ENCODE results near the gene APBA1. TPM values are rescaled to one million over a fixed set of nuclear protein-coding genes. Genes with fewer than 3 reads are reported as not detected.

APBA1 gene
- total RNA-seq, 1 donor from 2014 or later = 6.2 TPM

GRCh38 chr9:69673311-69673640, 1.1 kb upstream of the APBA1 start:
- Histone ChIP-seq H3K9me3 (no peaks in the 10 kb centered on the region), H3K36me3 (no peaks in the 10 kb centered on the region), H3K4me1 (peaks cover 5% of the 10 kb centered on the region), H3K27me3 (no peaks in the 10 kb centered on the region), H3K4me3 (peak overlapping the region; percentile 81), H3K27ac (peak overlapping the region; percentile 49)
- intact Hi-C loops (cut with DNase I) = no loop called here
- ATAC-seq (no peak), DNase-seq (no peak)
- no peak for TF ChIP-seq CTCF (IDR thresholded peaks at IDR 0.05)

GRCh38 chr9:69672596-69673310, 582 bp upstream of the APBA1 start:
- DNase-seq = peak; percentile 92
- intact Hi-C loops (cut with DNase I) = no loop called here

GRCh38 chr9:69671311-69671878, 776 bp downstream of the APBA1 start:
- intact Hi-C loops (cut with DNase I) = no loop called here
- no peak for TF ChIP-seq CTCF (IDR thresholded peaks at IDR 0.05)
- H3K9me3 ChIP-seq = no peaks in the 10 kb centered on the region
- peak; percentile 34 for ATAC-seq
- peak overlapping the region; percentile 81 for H3K4me3 ChIP-seq
- H3K4me1 ChIP-seq = peaks cover 5% of the 10 kb centered on the region
- no peak overlapping the region for H3K27ac ChIP-seq
- H3K27me3 ChIP-seq = no peaks in the 10 kb centered on the region
- no peak for DNase-seq
- no peaks in the 10 kb centered on the region for H3K36me3 ChIP-seq

More at GRCh38 chr9:69672596-69673310, 582 bp upstream of the APBA1 start:
- Histone ChIP-seq H3K27me3 (no peaks in the 10 kb centered on the region), H3K36me3 (no peaks in the 10 kb centered on the region), H3K27ac (peak overlapping the region; percentile 49), H3K4me3 (peak overlapping the region; percentile 81), H3K9me3 (no peaks in the 10 kb centered on the region), H3K4me1 (peaks cover 5% of the 10 kb centered on the region)
- peak; percentile 93 for ATAC-seq
- peak; percentile 86 for TF ChIP-seq CTCF (IDR thresholded peaks at IDR 0.05)

GRCh38 chr9:69667306-69667705, 4.9 kb downstream of the APBA1 start:
- ATAC-seq (no peak), DNase-seq (no peak)
- intact Hi-C loops (cut with DNase I) = no loop called here
- Histone ChIP-seq H3K4me1 (peaks cover 5% of the 10 kb centered on the region), H3K27ac (no peak overlapping the region), H3K9me3 (no peaks in the 10 kb centered on the region), H3K4me3 (no peak overlapping the region), H3K36me3 (no peaks in the 10 kb centered on the region), H3K27me3 (no peaks in the 10 kb centered on the region)
- no peak for TF ChIP-seq CTCF (IDR thresholded peaks at IDR 0.05)

GRCh38 chr9:69660304-69660703, 11.9 kb downstream of the APBA1 start:
- H3K9me3 ChIP-seq = no peaks in the 10 kb centered on the region
- TF ChIP-seq CTCF (IDR thresholded peaks at IDR 0.05) = no peak
- no peak overlapping the region for H3K27ac ChIP-seq
- no peaks in the 10 kb centered on the region for H3K27me3 ChIP-seq
- H3K4me3 ChIP-seq = no peak overlapping the region
- ATAC-seq = no peak
- no peaks in the 10 kb centered on the region for H3K36me3 ChIP-seq
- H3K4me1 ChIP-seq = no peaks in the 10 kb centered on the region
- DNase-seq = no peak
- intact Hi-C loops (cut with DNase I) = no loop called here
